Measurements from ENCODE around the gene FAM13A. TPM values are rescaled to one million over a fixed set of nuclear protein-coding genes. Genes with fewer than 3 reads are reported as not detected.

FAM13A gene
- total RNA-seq, 4 donors from 2014 or later: 72.3 to 105 (median 90.0) TPM

DNA sequence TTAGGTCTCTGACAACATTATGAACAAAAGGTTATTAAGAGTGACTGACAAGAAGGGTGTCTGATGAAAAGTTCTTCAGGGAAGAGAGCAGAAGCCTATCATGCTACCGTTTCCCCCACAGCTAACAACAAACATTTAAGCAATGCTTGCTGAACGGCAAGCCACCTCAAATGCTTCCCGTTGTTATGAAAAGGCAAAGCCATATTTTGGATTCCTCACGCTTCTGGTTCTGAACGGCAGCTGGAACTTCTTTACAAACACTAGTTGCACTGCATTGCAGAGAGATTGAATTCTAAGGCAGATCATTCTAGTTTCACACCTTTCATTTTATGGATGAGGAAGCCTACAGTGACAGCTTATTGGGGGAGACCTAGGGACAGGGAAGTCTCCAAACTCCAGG lies 310.8 kb downstream of the FAM13A start:
- Histone ChIP-seq H3K36me3 (peaks cover 0 to 77% (median 0%) of the 10 kb centered on the region in 3 donors), H3K27ac (no peak overlapping the region), H3K9me3 (no peaks in the 10 kb centered on the region), H3K4me3 (no peak overlapping the region), H3K4me1 (no peaks in the 10 kb centered on the region), H3K27me3 (no peaks in the 10 kb centered on the region)
- TF ChIP-seq CTCF (IDR thresholded peaks at IDR 0.05) (no peak), POLR2A (IDR thresholded peaks at IDR 0.05) (no peak)
- no peak for DNase-seq

GRCh38 chr4:88745581-88746163 lies 311.3 kb downstream of the FAM13A start:
- peaks cover 0 to 77% (median 0%) of the 10 kb centered on the region in 3 donors for H3K36me3 ChIP-seq
- H3K9me3 ChIP-seq: no peaks in the 10 kb centered on the region

DNA sequence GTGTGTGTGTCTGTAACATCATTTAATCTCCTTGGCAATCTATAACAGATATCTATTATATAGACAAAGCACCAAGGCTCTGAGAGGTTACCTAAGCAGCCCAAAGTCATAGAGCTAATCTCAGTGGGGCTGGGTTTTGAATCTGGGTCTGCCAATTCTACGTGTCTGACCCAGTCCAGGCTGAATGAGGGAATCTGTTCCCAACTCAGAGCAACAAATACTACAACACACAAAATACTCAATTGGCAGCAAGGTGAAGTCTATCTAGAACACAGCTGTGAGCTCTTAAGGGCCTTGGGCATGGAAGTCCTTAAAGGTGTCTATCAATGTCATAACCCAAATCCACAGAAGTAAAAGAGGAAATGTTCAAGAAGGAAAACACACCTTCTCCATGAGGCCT lies 311.8 kb downstream of the FAM13A start:
- Histone ChIP-seq H3K27ac (no peak overlapping the region), H3K4me3 (no peak overlapping the region), H3K36me3 (peaks cover 0 to 77% (median 0%) of the 10 kb centered on the region in 3 donors), H3K4me1 (no peaks in the 10 kb centered on the region), H3K9me3 (no peaks in the 10 kb centered on the region), H3K27me3 (no peaks in the 10 kb centered on the region)
- TF ChIP-seq POLR2A (IDR thresholded peaks at IDR 0.05) (no peak), CTCF (IDR thresholded peaks at IDR 0.05) (no peak)
- no peak for DNase-seq

More at GRCh38 chr4:88745581-88746163, 311.3 kb downstream of the FAM13A start:
- DNase-seq: no peak
- H3K4me1 ChIP-seq: no peaks in the 10 kb centered on the region
- no peak overlapping the region for H3K27ac ChIP-seq
- H3K27me3 ChIP-seq: no peaks in the 10 kb centered on the region
- TF ChIP-seq CTCF (IDR thresholded peaks at IDR 0.05) (no peak), POLR2A (IDR thresholded peaks at IDR 0.05) (no peak)
- H3K4me3 ChIP-seq: no peak overlapping the region

- Histone ChIP-seq H3K36me3 (peaks cover 0 to 77% (median 0%) of the 10 kb centered on the region in 3 donors), H3K27ac (no peak overlapping the region), H3K9me3 (no peaks in the 10 kb centered on the region), H3K4me3 (no peak overlapping the region), H3K27me3 (no peaks in the 10 kb centered on the region), H3K4me1 (no peaks in the 10 kb centered on the region)
- DNase-seq: no peak
- TF ChIP-seq POLR2A (IDR thresholded peaks at IDR 0.05) (no peak), CTCF (IDR thresholded peaks at IDR 0.05) (no peak)
Measured at GRCh38 chr4:88744609-88745008, 312.4 kb downstream of the FAM13A start.

GRCh38 chr4:88743696-88744095 lies 313.3 kb downstream of the FAM13A start:
- Histone ChIP-seq H3K27me3 (no peaks in the 10 kb centered on the region), H3K27ac (no peak overlapping the region), H3K9me3 (no peaks in the 10 kb centered on the region), H3K4me3 (no peak overlapping the region), H3K36me3 (peaks cover 0 to 72% (median 0%) of the 10 kb centered on the region in 3 donors), H3K4me1 (no peaks in the 10 kb centered on the region)
- no peak for DNase-seq
- TF ChIP-seq POLR2A (IDR thresholded peaks at IDR 0.05) (no peak), CTCF (IDR thresholded peaks at IDR 0.05) (no peak)
